ENCODE data around the gene MPHOSPH9. TPM values are rescaled to one million over a fixed set of nuclear protein-coding genes. Genes with fewer than 3 reads are reported as not detected.

Gene MPHOSPH9
- total RNA-seq, 4 donors from 2014 or later = 29.7 to 39.9 (median 35.5) TPM

DNA sequence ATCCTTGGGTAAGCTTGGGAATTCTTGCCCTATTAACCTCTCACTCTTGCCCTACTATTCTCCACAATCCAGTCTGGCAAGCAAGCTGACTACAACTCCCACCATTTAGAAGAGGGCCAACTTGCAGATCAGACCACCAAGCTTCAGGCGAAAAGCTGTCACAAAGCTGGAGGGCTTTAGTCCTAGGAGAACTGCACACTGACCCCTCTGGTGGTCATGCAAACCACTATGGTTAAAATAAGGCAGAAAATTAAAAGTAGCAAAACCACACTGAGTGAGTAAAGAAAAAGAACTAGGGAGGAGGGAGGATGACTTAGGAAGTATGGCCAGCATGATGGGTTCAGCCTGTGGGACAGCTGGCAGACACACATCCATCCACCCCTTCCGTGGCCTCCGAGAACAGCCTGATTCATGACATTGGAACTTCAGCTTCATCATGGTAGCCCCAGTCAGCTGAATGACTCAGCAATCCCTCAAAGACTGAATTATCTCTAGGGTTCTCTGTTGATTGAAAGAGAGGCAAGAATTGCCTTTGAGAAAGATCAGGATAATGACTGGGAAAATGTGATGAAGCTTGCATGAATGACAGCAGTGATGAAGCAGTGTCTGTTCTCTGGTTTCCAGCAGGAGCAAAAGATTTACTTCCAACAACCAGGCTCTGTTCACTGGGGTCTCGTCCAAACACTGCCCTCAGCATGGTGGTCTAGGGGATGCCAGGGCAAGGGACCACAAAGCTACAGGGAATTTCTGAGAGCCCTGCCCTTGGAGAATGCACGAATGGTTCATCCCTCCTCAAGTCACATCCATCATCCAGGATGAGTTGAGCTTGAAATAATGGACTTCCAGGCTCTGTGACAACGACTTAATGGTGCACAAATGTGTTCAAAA, 106.4 kb downstream of the MPHOSPH9 start:
- TF ChIP-seq, protein P1, sequence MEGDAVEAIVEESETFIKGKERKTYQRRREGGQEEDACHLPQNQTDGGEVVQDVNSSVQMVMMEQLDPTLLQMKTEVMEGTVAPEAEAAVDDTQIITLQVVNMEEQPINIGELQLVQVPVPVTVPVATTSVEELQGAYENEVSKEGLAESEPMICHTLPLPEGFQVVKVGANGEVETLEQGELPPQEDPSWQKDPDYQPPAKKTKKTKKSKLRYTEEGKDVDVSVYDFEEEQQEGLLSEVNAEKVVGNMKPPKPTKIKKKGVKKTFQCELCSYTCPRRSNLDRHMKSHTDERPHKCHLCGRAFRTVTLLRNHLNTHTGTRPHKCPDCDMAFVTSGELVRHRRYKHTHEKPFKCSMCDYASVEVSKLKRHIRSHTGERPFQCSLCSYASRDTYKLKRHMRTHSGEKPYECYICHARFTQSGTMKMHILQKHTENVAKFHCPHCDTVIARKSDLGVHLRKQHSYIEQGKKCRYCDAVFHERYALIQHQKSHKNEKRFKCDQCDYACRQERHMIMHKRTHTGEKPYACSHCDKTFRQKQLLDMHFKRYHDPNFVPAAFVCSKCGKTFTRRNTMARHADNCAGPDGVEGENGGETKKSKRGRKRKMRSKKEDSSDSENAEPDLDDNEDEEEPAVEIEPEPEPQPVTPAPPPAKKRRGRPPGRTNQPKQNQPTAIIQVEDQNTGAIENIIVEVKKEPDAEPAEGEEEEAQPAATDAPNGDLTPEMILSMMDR (IDR thresholded peaks at IDR 0.05; ENCODE audit: low read depth) = no peak

DNA sequence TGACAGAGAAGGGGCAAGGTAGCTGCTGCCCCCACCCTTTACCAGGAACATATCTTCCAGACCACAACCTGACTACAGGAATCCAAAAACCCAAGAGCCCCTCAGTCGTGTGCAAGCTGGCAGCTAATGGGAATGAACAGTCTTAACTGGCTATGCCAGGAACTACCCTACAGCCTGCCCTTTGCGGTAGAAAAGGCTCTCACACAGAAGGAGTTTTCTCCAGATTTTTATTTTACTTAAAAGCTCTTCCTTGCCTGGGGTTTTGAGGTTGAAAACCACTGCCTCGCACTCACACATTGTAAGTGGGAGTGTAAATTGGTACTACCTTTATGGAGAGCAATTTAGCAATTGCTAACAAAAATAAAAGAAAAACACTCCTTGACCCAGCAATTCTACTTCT, 110.3 kb downstream of the MPHOSPH9 start:
- TF ChIP-seq, protein P1 (IDR thresholded peaks at IDR 0.05; ENCODE audit: low read depth) = no peak

DNA sequence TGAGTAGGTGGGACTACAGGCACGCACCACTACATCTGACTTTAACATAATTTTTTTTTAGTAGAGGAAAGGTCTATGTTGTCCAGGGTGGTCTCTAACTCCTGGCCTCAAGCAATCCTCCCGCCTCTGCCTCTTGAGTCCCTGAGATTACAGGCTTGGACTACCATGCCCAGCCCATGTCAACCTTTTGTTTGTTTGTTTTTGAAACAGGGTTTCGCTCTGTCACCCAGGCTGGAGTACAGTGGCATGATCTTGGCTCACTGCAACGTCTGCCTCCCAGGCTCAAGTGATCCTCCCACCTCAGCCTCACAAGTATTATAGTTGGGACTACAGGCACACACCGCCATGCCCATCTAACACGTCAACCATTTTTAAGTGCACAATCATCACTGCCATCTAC, 111.3 kb downstream of the MPHOSPH9 start:
- TF ChIP-seq, protein P1 (IDR thresholded peaks at IDR 0.05; ENCODE audit: low read depth) = no peak

DNA sequence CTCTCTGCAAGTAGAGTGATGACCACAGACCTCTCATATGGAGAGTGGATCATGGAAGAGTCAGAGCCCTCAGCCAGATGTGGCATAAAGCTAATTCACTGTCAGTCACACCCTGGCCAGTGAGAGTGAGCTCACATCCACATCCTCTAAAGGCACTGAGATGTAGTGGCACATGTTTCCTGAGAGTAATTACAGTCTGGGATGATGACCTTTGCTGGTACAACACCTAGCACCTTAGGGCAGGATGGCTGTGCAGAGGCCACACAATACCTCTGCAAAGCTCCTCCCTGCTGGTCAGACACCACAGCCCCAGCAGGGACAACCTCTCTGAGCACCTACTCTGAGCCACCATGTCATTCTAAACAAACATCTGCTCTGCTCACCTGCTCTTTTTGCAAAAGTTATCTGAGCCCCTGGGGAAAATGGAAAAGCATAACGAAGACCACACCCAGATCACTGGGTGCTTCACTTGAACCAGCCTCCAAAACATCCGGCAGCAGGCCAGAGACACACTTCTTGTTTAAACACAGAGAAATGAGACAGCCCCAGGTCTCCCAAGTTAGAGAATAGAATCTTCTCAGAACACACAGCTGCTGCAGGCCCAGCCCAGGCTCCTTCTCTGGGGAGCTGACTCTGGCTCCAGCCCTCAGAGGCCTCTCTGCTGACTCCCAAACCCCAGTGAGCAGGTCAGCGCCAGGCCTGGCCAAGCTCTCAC, 112.3 kb downstream of the MPHOSPH9 start:
- TF ChIP-seq, protein P1 (IDR thresholded peaks at IDR 0.05; ENCODE audit: low read depth) = no peak

DNA sequence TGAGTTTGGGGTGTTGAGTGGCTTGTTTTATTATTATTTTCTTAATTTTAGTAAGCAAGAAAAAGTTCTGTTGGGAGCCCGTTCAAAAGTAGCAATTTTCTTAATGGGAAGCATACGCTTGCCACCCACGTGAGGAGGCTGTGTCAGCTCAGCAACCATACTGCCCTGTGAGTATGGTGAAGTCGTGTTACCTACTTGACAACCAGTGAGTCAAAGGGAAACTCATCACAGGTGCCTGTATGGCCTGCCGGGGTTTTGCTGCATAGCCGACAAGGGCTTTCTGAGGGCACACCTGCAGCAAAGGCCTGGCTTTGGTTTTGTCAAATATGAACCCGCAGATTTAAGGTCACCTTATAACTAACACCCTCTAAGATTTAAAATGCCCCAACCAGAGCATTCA, 113.1 kb downstream of the MPHOSPH9 start:
- TF ChIP-seq, protein P1 (IDR thresholded peaks at IDR 0.05; ENCODE audit: low read depth) = no peak

DNA sequence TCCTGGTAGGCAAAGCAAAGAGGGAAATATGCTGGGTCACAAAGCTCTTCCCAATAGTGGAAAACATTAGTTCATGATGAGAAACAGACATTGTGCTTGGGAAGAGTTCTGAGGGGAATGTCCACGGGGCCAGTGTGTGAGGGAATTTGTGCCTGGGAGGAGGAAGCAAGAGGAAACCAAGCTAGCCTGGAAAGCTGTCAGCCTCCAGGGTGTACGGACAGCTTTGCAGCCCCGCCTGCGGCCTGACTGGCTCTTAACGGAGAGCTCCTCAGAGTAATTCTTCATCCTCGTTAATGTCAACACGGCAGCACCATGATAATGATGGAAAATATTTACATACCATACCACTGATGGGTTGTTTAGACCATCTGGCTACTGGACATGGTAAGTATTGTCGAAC, 114.4 kb downstream of the MPHOSPH9 start:
- TF ChIP-seq, protein P1 (IDR thresholded peaks at IDR 0.05; ENCODE audit: low read depth) = no peak

DNA sequence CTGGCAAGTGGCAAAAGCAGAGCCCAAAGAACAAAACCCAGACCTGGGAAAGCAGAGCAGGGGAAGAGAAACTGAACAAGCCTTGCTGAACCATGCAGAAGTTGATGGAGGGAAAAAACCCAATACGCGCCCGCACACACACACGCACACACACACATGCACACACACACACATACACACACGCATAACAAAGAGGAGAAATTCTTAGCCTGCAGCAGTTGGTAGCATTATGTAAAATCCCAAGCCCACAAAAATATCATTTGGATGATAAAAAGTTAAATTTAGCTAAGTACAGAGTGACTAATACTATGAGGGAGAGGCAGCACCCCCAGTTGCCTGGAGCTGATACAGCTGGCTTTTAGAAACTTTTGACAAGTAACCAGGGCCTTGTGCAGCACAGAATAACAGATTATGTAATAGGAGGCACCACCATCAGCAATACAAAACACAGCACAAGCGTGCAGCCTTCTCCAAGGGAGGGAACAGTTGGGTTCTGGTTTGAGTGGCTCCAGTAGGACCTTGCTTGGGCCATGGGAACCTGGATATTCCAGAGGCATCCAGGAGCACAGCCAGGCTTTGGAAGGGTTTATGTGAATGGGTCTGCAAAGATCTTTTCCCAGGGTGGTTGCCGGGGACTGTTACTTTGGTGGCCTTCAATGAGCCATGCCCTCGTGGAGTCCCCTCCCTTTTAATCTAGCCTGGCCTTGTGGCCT, 117.4 kb downstream of the MPHOSPH9 start:
- TF ChIP-seq, protein P1 (IDR thresholded peaks at IDR 0.05; ENCODE audit: low read depth) = no peak

All from subcutaneous adipose tissue (tissue), 4 donors.